H54 (cell line): ENCODE measurements around the gene C1orf105.

Source experiments
- DNase-seq: peaks from one replicate; pipeline ENCODE4 v3.0.0; 2011; ENCODE audit warnings: low spot score, mixed read lengths; ENCODE audit not compliant: insufficient read length
- FAIRE-seq: peaks from 3 replicates; lab custom pipeline; 2011; peaks lifted over from hg19 to GRCh38; lab: Jason Lieb, UNC
- POLR2A ChIP-seq: IDR thresholded peaks from 2 replicates; pipeline ENCODE4 v1.6.1; 2011; ENCODE audit warnings: low read depth, mild to moderate bottlenecking, low read length

Gene C1orf105

GRCh38 chr1:172468296-172468695 is 47.8 kb downstream of the C1orf105 start:
- FAIRE-seq (no peak), DNase-seq (no peak)
- no peak for TF ChIP-seq POLR2A

GRCh38 chr1:172469717-172470116 is 49.2 kb downstream of the C1orf105 start:
- FAIRE-seq (no peak), DNase-seq (no peak)
- no peak for TF ChIP-seq POLR2A

- FAIRE-seq (no peak), DNase-seq (no peak)
- no peak for TF ChIP-seq POLR2A
These were observed 49.7 kb downstream of the C1orf105 start for GRCh38 chr1:172470149-172470548.

- DNase-seq: no peak
- no peak for FAIRE-seq
- no peak for TF ChIP-seq POLR2A
These were observed 51.2 kb downstream of the C1orf105 start for GRCh38 chr1:172471666-172472065.

- TF ChIP-seq POLR2A: no peak
- no peak for FAIRE-seq
- DNase-seq: no peak
These were observed 52.0 kb downstream of the C1orf105 start for GRCh38 chr1:172472495-172472894.

- TF ChIP-seq POLR2A: no peak
- FAIRE-seq: no peak
- DNase-seq: no peak
These were observed 52.8 kb downstream of the C1orf105 start for GRCh38 chr1:172473302-172473701.

GRCh38 chr1:172473842-172474241 is 53.4 kb downstream of the C1orf105 start:
- no peak for FAIRE-seq
- DNase-seq: no peak
- TF ChIP-seq POLR2A: no peak

- no peak for TF ChIP-seq POLR2A
- no peak for DNase-seq
- no peak for FAIRE-seq
These were observed 55.8 kb downstream of the C1orf105 start for GRCh38 chr1:172476218-172476811.

- FAIRE-seq (no peak), DNase-seq (no peak)
- no peak for TF ChIP-seq POLR2A
These were observed 56.7 kb downstream of the C1orf105 start for GRCh38 chr1:172477216-172477615.

- DNase-seq: no peak
- no peak for FAIRE-seq
- no peak for TF ChIP-seq POLR2A
These were observed 57.3 kb downstream of the C1orf105 start for GRCh38 chr1:172477741-172478140.

GRCh38 chr1:172478485-172478884 is 58.0 kb downstream of the C1orf105 start:
- no peak for TF ChIP-seq POLR2A
- FAIRE-seq (no peak), DNase-seq (no peak)

GRCh38 chr1:172480431-172480830 is 59.9 kb downstream of the C1orf105 start:
- no peak for TF ChIP-seq POLR2A
- DNase-seq: no peak
- no peak for FAIRE-seq

GRCh38 chr1:172482044-172482443 is 61.6 kb downstream of the C1orf105 start:
- DNase-seq (no peak), FAIRE-seq (no peak)
- TF ChIP-seq POLR2A: no peak

- no peak for TF ChIP-seq POLR2A
- no peak for DNase-seq
- no peak for FAIRE-seq
These were observed 63.0 kb downstream of the C1orf105 start for GRCh38 chr1:172483448-172483847.

GRCh38 chr1:172484252-172484651 is 63.8 kb downstream of the C1orf105 start:
- no peak for DNase-seq
- FAIRE-seq: no peak
- no peak for TF ChIP-seq POLR2A
